ENCODE data around the gene ZNF865. TPM values are rescaled to one million over a fixed set of nuclear protein-coding genes. Genes with fewer than 3 reads are reported as not detected.

The ZNF865 gene
- total and polyA plus RNA-seq, 2 donors (not counting 3 experiments of a cell fraction or from before 2014, with no cell fraction given) = 4.0 to 10.1 TPM

- Histone ChIP-seq H2AFZ (ENCODE audit: low read depth, low read length) (no peak overlapping the region), H3K4me2 (ENCODE audit: insufficient read depth, low read length) (no peak overlapping the region), H3K36me3 (ENCODE audit: control insufficient read depth in 2 of 2, extremely low read depth in 1 of 2, insufficient read depth in 2 of 2, low read length in 2 of 2) (peaks cover 0 to 4% of the 10 kb centered on the region in 2 experiments), H3K27ac (ENCODE audit: insufficient read depth, low read depth, low read length) (no peak overlapping the region), H3K4me3 (replicated peaks in 1 of 3; ENCODE audit: insufficient read depth in 1 of 3, low read depth in 1 of 3, low read length in 3 of 3) (no peak overlapping the region), H3K27me3 (ENCODE audit: control insufficient read depth in 2 of 2, insufficient read depth in 2 of 2, low read length in 2 of 2) (no peaks in the 10 kb centered on the region), H3K9me3 (replicated peaks; ENCODE audit: control insufficient read depth, insufficient read depth, low read length) (no peaks in the 10 kb centered on the region), H3K79me2 (ENCODE audit: control insufficient read depth, insufficient read depth, low read length) (no peaks in the 10 kb centered on the region), H4K20me1 (replicated peaks; ENCODE audit: control insufficient read depth, extremely low read depth, insufficient read depth, low read length) (no peaks in the 10 kb centered on the region), H3K9me1 (replicated peaks; ENCODE audit: control insufficient read depth, extremely low read depth, insufficient read depth, low read length) (no peaks in the 10 kb centered on the region), H3K4me1 (ENCODE audit: control insufficient read depth, extremely low read depth, insufficient read depth, low read length) (peaks cover 8% of the 10 kb centered on the region), H3K9ac (replicated peaks; ENCODE audit: extremely low read depth, insufficient read depth, low read length) (no peak overlapping the region)
- FAIRE-seq = no peak
- dilution Hi-C loops (cut with MboI; ENCODE audit: extremely low pct_ligation_motif_present, low sequenced_read_pairs) = no loop called here
- no peak for DNase-seq (ENCODE audit: low read depth, low spot score)
- CTCF ChIA-PET = interaction anchor here (1.4 kb wide), 1 partner anchor 11 kb away, joined by 3 read pairs; no protein-coding TSS in a partner anchor
- no peak for TF ChIP-seq MYC (IDR thresholded peaks at IDR 0.05; ENCODE audit: low read depth, low read length)
- TF ChIP-seq JUN (IDR thresholded peaks at IDR 0.05; ENCODE audit: borderline replicate concordance, insufficient read depth, insufficient read length, low read depth) = no peak
- no peak for TF ChIP-seq POLR2A (IDR thresholded peaks at IDR 0.05; ENCODE audit: low read depth, low read length)
- no peak for TF ChIP-seq EZH2 (IDR thresholded peaks at IDR 0.05; ENCODE audit: borderline replicate concordance, low read depth, low read length, severe bottlenecking)
- no peak for TF ChIP-seq GATA2 (IDR thresholded peaks at IDR 0.05; ENCODE audit: insufficient read depth, insufficient read length, low read depth, low read length)
- TF ChIP-seq MAX (IDR thresholded peaks at IDR 0.05; ENCODE audit: insufficient read depth, insufficient read length) = no peak
- TF ChIP-seq POLR2AphosphoS5 (IDR thresholded peaks at IDR 0.05; ENCODE audit: insufficient read depth, low read depth, low read length) = no peak
- no peak for TF ChIP-seq FOS (IDR thresholded peaks at IDR 0.05; ENCODE audit: borderline replicate concordance, insufficient read depth, low read length)
- no peak for TF ChIP-seq CTCF (IDR thresholded peaks at IDR 0.05; ENCODE audit: extremely low read depth in 1 of 2, insufficient read depth in 1 of 2, low read depth in 1 of 2, low read length in 2 of 2)
- no TSS peak for BruUV-seq (replicated peaks)
- POLR2A ChIA-PET = no interaction called here
- intact Hi-C loops (cut with micrococcal nuclease) = no loop called here
These were observed 16.3 kb downstream of the ZNF865 start for GRCh38 chr19:55621673-55622231.
